Smooth muscle cell of the brain vasculature (primary cell): ENCODE data around the gene SIPA1.

ENCODE experiments used
- DNase-seq: peaks from one replicate; pipeline ENCODE4 v3.0.0-alpha.2; 2012; ENCODE audit warnings: low read depth, low spot score

The SIPA1 gene

DNA sequence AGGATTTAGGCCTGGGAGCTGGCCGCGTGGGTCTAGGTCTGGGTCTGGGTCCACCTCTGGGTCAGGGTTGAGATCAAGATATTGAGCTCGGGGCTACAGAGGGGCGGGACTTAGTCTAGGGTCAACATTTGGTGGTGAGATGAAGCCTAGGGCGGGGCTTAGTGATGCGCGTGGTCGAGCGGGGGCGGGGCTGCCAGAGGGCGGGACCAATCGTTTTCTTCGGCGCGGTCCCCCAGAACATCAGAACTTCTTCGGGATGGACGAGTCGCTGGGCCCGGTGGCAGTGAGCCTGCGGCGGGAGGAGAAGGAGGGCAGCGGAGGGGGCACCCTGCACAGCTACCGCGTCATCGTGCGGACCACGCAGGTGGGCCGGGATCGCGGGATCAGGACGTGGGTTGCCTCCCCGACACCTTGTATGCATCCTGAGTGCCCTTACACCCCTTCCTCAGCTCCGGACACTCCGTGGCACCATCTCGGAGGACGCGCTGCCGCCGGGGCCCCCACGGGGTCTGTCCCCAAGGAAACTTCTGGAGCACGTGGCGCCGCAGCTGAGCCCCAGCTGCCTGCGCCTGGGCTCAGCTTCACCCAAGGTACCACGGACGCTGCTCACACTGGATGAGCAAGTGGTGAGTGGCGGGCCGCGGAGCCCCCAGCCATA lies 4.2 kb downstream of the SIPA1 start:
- DNase-seq: no peak

DNA sequence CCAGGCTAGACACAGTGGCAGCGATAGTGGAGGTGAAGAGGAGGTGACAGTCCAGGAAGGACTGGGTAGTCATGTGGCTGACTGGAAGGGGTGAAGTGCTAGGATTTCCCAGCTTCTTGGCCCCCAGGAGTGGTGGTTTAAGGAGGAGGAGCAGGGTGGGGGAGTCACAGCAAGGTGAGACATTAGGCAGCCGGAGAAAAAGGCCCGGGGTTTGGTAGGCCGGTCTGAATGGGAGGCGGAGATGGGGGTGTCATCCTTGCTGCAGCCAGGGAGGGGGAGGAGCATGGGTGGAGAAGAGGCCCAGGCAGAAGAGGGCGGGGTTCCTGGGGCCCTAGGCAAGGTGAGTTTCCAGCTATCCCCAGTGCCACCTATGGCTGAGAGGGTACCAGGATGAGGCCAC lies 6.1 kb downstream of the SIPA1 start:
- DNase-seq: no peak

DNA sequence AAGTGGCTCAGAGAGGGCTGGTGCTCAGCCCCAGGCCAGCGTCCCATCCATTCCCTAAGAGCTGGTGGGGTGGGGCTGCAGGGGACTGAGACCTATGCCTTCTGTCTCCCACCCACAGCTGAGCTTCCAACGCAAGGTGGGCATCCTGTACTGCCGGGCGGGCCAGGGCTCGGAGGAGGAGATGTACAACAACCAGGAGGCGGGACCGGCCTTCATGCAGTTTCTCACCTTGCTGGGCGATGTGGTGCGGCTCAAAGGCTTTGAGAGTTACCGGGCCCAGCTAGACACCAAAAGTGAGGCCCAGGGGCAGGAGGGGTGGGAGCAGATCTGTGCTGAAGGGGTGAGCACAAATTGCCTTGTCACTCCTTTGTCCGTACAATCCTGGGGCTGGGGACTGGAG lies 6.9 kb downstream of the SIPA1 start:
- no peak for DNase-seq

GRCh38 chr11:65645710-65646109 lies 7.8 kb downstream of the SIPA1 start:
- no peak for DNase-seq

GRCh38 chr11:65646288-65646957 lies 8.5 kb downstream of the SIPA1 start:
- no peak for DNase-seq

DNA sequence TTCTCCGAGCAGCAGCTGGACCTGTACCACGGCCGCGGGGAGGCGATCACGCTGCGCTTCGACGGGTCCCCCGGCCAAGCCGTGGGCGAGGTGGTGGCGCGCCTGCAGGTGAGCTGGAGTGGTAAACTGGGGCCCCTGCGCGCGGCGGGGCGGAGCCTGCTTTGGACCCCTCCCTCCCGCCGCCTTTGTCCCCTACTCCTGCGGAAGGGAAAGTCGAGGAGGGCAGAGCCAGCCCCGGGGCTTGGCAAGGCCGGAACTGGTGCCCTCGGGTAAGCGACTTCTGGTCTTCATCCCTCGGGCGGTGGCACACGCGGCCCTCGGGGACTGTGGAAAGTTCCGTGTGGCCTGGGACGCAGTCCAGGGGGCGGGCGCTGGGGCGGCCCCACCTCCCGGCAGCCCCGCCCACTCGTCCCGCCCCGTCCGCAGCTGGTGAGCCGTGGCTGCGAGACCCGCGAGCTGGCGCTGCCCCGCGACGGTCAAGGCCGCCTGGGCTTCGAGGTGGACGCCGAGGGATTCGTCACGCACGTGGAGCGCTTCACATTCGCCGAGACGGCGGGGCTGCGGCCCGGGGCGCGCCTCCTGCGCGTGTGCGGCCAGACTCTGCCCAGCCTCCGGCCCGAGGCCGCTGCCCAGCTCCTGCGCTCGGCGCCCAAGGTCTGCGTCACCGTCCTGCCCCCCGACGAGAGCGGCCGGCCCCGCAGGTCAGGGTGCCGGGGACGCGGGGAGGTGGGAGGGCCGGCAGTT lies 9.2 kb downstream of the SIPA1 start:
- no peak for DNase-seq

DNA sequence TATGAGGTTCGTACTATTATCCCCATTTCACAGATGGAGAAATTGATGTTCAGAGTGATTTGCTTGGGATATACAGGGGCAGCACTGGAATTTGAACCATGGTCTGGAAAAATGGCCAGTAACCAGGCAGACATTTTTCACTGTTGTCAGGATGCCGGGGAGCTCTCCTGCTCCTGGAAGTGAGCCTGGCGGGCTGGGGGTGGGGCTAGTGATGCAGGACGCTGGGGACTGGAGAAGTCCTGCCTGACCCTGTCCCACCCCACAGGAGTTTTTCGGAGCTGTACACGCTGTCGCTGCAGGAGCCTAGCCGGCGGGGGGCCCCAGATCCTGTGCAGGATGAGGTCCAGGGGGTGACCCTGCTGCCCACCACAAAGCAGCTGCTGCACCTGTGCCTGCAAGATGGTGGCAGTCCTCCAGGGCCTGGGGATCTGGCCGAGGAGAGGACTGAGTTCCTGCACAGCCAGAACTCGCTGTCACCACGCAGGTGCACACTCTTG lies 11.1 kb downstream of the SIPA1 start:
- DNase-seq: no peak

GRCh38 chr11:65649656-65650546 lies 12.0 kb downstream of the SIPA1 start:
- no peak for DNase-seq

DNA sequence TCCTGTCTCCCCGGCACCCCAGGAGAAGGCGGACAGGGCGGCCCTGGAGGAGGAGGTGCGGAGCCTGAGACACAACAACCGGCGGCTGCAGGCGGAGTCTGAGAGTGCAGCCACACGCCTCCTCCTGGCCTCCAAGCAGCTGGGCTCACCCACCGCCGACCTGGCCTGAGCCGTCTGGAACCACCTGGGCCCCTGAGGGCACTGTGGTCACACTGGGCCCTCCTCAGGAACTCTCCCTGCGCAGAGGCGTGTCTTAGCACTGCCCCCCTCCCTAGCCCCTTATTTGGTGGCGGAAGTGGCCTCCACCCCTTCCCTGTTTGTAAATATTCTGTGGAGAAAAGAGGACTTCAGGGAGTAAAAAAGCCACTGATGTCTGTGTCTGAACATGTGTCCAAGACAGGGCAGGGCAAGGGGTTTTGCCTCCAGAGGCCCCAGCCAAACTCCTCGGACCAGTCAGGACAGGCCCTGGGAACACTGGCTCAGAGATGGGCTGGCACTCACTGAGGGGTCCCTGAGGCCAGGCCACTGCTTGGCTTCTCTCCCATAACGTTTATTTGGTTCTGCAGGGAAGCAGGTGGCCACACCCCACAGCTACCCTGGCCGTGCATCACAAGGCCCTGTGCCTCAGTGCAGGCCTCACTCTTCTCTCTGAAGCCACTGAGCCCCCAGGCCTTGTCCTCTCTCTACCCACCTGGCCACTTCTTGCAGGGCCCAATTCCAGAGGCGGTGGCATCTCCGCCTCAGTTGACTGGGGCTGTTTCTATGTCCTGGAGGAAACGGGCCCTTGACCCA lies 12.8 kb downstream of the SIPA1 start:
- DNase-seq: no peak

- no peak for DNase-seq
These were observed 13.4 kb downstream of the SIPA1 start for GRCh38 chr11:65651339-65651588.

- no peak for DNase-seq
These were observed 13.9 kb downstream of the SIPA1 start for GRCh38 chr11:65651589-65652510.

DNA sequence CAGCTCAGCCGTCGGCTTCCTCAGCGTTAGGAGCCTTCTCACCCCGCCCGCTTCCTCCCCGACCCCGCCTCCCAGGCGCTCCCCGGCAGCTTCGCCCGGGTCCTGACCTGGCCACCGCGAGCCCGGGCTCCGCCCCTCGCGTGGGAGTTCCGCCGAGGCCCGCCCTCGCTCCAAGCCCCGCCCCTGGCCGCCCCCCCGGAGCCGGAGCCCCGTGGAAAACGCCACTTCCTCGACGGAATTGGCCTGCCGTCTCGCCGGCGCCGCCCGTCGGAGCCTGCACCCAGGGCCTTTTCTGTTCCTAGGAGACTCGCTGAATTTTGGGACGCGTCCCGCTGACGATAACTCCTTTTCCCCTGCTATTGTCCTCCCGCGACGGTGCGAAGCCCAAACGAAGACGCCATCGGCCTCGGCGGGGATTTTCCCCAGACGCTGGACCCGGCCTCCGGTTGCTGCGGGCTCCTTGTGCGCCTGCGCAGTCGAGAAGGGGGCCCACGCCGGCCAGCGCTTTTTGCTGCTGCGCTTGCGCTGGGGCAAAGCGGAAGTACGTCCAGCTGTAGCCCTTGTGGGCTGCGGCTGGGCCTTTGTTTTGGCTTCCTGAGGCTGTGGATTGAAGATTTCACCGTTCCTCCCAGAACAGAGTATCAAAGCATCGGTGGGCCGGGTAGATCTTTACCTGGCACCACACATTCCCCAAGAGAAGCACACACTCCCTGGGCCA lies 14.8 kb downstream of the SIPA1 start:
- DNase-seq: peak; percentile 82

DNA sequence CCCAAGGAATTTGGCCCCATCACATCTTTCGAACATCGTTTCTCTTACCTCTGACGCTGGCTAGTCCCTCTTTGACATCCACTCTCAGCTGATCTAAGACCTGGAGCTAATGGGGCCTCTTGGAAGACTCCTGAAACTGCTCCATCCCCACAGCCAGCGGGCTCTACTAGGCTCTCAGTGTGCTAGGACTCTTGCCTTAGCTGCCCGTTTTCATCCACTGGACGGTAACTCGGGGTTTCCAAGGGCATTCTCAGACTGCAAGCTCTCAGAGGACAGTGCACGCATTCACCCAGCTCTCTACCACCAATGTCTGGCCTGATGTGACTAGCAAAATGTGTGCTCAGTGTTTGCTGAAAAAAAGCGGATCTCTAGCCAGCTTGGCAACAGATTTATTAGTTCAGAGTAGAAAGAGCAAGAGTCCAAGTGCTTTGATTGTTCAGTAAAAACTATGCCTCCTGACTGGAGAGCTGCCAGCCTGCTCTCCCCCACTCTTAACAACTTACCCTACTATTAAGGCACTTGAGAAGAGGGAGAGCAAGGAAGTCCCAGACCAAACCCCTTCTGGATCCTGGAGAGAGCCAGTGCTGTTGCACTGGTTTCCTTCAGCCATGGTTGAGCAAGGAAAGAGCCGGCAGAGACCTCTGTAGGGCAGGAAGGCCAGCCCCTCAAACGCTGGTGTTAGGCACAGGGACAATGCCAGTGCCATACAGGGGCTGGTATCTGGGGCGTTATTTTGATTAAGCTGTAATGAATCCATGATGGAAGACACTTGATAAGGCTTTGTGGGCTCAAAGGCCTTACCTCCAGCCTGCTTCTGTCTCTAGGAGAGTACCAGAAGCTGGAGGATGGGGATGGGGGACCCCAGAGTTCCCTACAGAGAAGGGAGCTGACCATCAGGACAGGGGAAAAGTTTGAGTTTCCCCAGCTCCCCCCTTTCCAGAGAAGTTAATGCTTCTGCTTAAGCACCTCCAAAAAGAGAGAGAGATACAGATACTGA lies 15.6 kb downstream of the SIPA1 start:
- no peak for DNase-seq

GRCh38 chr11:65654375-65655349 lies 16.8 kb downstream of the SIPA1 start:
- DNase-seq: no peak

DNA sequence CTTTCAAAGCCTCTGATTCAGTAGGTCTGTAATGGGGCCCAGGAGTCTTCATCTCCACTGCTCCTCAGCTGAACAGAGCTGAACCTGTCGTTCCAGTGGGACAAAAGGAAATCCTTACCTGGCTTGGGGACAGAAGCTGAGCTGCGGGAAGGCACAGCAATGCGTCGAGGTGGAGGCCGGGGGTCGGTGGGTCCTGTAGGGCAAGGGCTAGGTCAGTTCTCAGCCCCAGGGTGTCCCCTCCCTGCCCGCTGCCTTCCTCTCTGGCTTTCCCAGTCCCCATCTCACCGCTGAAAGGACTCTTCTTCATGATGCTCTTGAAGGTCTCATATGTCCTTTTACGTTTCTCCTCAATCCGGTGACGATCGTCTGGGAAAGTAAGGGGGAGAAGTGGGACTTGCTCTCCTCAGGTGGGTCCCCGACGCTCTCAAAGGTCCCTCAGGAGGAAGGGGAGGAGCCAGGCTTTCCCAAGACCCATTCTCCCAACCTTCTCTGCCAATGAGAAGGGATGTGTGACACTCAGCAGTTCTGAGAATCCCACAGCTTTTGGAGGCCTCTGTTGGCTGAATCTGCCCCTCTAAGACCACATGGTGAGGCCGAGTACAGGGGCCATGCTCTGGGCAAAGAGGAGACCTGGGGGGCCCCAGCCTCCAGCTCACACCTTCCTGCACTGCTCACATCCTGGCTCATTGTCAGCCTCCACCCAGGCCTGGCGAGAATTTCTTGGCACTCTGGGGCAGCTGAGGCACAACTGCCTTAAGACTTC lies 17.9 kb downstream of the SIPA1 start:
- DNase-seq: no peak

DNA sequence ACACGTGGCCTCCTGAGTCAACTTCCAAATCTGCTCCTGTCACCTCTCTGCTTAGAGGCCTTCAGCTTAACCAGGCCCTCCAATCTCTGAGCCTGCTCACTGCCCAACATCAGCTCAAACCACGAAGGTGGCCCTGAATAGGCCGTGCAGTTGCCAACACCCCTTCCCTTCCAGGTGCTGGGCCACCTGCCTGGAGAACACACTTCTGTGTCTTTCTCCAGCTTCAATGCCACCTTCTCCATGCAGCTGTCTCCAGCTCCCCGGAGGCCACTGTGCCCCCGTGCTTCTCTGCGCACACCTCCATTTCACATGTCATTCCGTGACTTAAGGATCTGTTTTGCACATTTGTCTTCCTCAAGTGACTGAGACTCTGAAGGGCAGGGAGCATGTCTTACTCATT lies 19.5 kb downstream of the SIPA1 start:
- no peak for DNase-seq
